GM19099 (cell line): ENCODE data around the gene SRF.
A peak's percentile ranks its signal among the peaks of the same experiment; 100 is the strongest.

Experiments used
- POLR2A ChIP-seq: IDR thresholded peaks from 3 replicates; pipeline ENCODE4 v1.6.1; 2011; ENCODE audit warnings: low read depth; ENCODE audit not compliant: insufficient read length; ENCODE audit errors: extremely low read depth

The SRF gene

GRCh38 chr6:43170931-43171706 lies at the start of gene SRF:
TSS of gene SRF (plus strand) at chr6:43171269. CDS start at chr6:43171657, 388 bp downstream.
- peak; percentile 67 for TF ChIP-seq POLR2A

- no peak for TF ChIP-seq POLR2A
Measured at GRCh38 chr6:43122146-43122545, 48.9 kb upstream of the SRF start.

- no peak for TF ChIP-seq POLR2A
Measured at GRCh38 chr6:43123461-43124314, 47.4 kb upstream of the SRF start.

GRCh38 chr6:43124481-43124880 lies 46.6 kb upstream of the SRF start:
- no peak for TF ChIP-seq POLR2A

GRCh38 chr6:43125119-43125518 lies 46.0 kb upstream of the SRF start:
- TF ChIP-seq POLR2A, result no peak

- no peak for TF ChIP-seq POLR2A
Measured at GRCh38 chr6:43125555-43125954, 45.5 kb upstream of the SRF start.

GRCh38 chr6:43127180-43127579 lies 43.9 kb upstream of the SRF start:
- no peak for TF ChIP-seq POLR2A

- TF ChIP-seq POLR2A, result no peak
Measured at GRCh38 chr6:43127877-43128276, 43.2 kb upstream of the SRF start.

- TF ChIP-seq POLR2A, result no peak
Measured at GRCh38 chr6:43128926-43129325, 42.1 kb upstream of the SRF start.

GRCh38 chr6:43129434-43130194 lies 41.5 kb upstream of the SRF start:
- no peak for TF ChIP-seq POLR2A

GRCh38 chr6:43130429-43130828 lies 40.6 kb upstream of the SRF start:
- no peak for TF ChIP-seq POLR2A

- no peak for TF ChIP-seq POLR2A
Measured at GRCh38 chr6:43138267-43138666, 32.8 kb upstream of the SRF start.

GRCh38 chr6:43141644-43142043 lies 29.4 kb upstream of the SRF start:
- TF ChIP-seq POLR2A, result no peak

- TF ChIP-seq POLR2A, result no peak
Measured at GRCh38 chr6:43142101-43142500, 29.0 kb upstream of the SRF start.

GRCh38 chr6:43143235-43144128 lies 27.6 kb upstream of the SRF start:
- no peak for TF ChIP-seq POLR2A

GRCh38 chr6:43144879-43145278 lies 26.2 kb upstream of the SRF start:
- TF ChIP-seq POLR2A, result no peak
